GM12878 (cell line): Measurements from ENCODE around the gene HECTD3. TPM values are rescaled to one million over a fixed set of nuclear protein-coding genes. Genes with fewer than 3 reads are reported as not detected.
"Not testable (repeated sequence)": the region's sequence is repeated elsewhere in the genome, so short reads cannot be mapped to it uniquely, and the experiment has no call there.

Experiments
- ATAC-seq: fragments of 200-7000 bp; cut with Tn5 transposase; 3 replicates; pipeline ENCODE4 v1.9.1; 2020; ENCODE audit warnings: mild to moderate bottlenecking, moderate library complexity
- BruUV-seq: library from RNA; stranded (reverse); fragments of 400-500 nt; replicated peaks from 2 replicates; lab custom pipeline; 2021; lab: Mats Ljungman, UMichigan
- CTCF ChIA-PET: fragments of 300-600 bp; sonication (Branson Sonifier 250); formaldehyde crosslinking; extraction: SDS; loops from one replicate; lab custom pipeline; 2021; ENCODE audit warnings: inconsistent platforms; lab: Yijun Ruan, JAX
- POLR2A ChIA-PET: fragments of 350-600 bp; formaldehyde crosslinking; extraction: SDS; loops from one replicate; lab custom pipeline; 2021; ENCODE audit warnings: inconsistent platforms; lab: Charles Lee
- RAD21 ChIA-PET: fragments of 300-600 bp; sonication (Branson Sonifier 250); formaldehyde crosslinking; loops from one replicate; lab custom pipeline; 2023; ENCODE audit warnings: antibody characterized with exemption; ENCODE audit not compliant: unreplicated experiment; lab: Charles Lee
- SMC1A ChIA-PET: fragments of 300-600 bp; sonication (Branson Sonifier 250); formaldehyde crosslinking; loops from one replicate; lab custom pipeline; 2023; ENCODE audit not compliant: unreplicated experiment, uncharacterized antibody; lab: Charles Lee
- DNase-seq: peaks from one replicate; pipeline ENCODE4 v3.0.0-alpha.2; 2011; ENCODE audit warnings: low read depth, low spot score
- FAIRE-seq: peaks from 3 replicates; lab custom pipeline; 2011; peaks lifted over from hg19 to GRCh38; lab: Jason Lieb, UNC
- H2AFZ ChIP-seq: 2 replicates; pipeline ENCODE4 v1.6.0; 2011; ENCODE audit warnings: low read depth, low read length, control low read depth; ENCODE audit not compliant: control insufficient read depth
- H3K27ac ChIP-seq: 2 replicates; pipeline ENCODE4 v1.5.1; 2011; ENCODE audit warnings: control low read depth; ENCODE audit not compliant: control insufficient read depth, insufficient read depth
- H3K27me3 ChIP-seq, 2 experiments: replicated peaks in 1 of 2; 2 replicates each; pipeline versions ENCODE4 v1.6.0 to v1.6.1; 2011; ENCODE audit warnings: low read length in 1 of 2; ENCODE audit not compliant: control insufficient read depth in 2 of 2, insufficient read depth in 2 of 2
- H3K36me3 ChIP-seq, 2 experiments: 2 replicates each; pipeline ENCODE4 v1.5.1; 2011; ENCODE audit warnings: low read length in 1 of 2; ENCODE audit not compliant: control insufficient read depth in 2 of 2, insufficient read depth in 2 of 2
- H3K4me1 ChIP-seq: 2 replicates; pipeline ENCODE4 v1.6.1; 2011; ENCODE audit warnings: mild to moderate bottlenecking, low read length, moderate library complexity, mixed read lengths; ENCODE audit not compliant: control insufficient read depth, insufficient read depth
- H3K4me2 ChIP-seq: 2 replicates; pipeline ENCODE4 v1.6.0; 2011; ENCODE audit warnings: control low read depth; ENCODE audit not compliant: control insufficient read depth, insufficient read depth
- H3K4me3 ChIP-seq: fragments of 200-600 bp; sonication (generic); 2 replicates; pipeline ENCODE4 v1.5.1; 2016
- H3K79me2 ChIP-seq: 2 replicates; pipeline ENCODE4 v1.6.0; 2011; ENCODE audit warnings: low read length; ENCODE audit not compliant: control insufficient read depth, insufficient read depth
- H3K9ac ChIP-seq: 2 replicates; pipeline ENCODE4 v1.8.0; 2011; ENCODE audit warnings: low read length, control low read depth, mixed read lengths; ENCODE audit not compliant: control insufficient read depth, insufficient read depth
- H3K9me3 ChIP-seq: replicated peaks from 3 replicates; pipeline ENCODE4 v1.5.1; 2011; ENCODE audit warnings: mild to moderate bottlenecking, low read length; ENCODE audit not compliant: control insufficient read depth, insufficient read depth
- H4K20me1 ChIP-seq: 2 replicates; pipeline ENCODE4 v1.6.0; 2011; ENCODE audit not compliant: control insufficient read depth, insufficient read depth
- BCL3 ChIP-seq: IDR thresholded peaks from 2 replicates; pipeline ENCODE4 v1.6.1; 2011; ENCODE audit warnings: borderline replicate concordance, low read depth, mild to moderate bottlenecking, moderate library complexity, low read length; ENCODE audit not compliant: insufficient read depth, poor library complexity, severe bottlenecking
- CREB1 ChIP-seq: IDR thresholded peaks from 2 replicates; pipeline ENCODE4 v1.6.1; 2012; ENCODE audit warnings: low read depth, mild to moderate bottlenecking, inconsistent platforms
- EZH2 ChIP-seq: IDR thresholded peaks from 2 replicates; pipeline ENCODE4 v1.6.1; 2012; ENCODE audit warnings: low read depth, mild to moderate bottlenecking, control low read depth, inconsistent platforms, low read length, borderline replicate concordance; ENCODE audit not compliant: control insufficient read depth
- MTA2 ChIP-seq: fragments of 450-650 bp; IDR thresholded peaks from 2 replicates; pipeline ENCODE4 v1.6.1; 2016; ENCODE audit warnings: low read depth, mild to moderate bottlenecking, moderate library complexity
- NFYB ChIP-seq: IDR thresholded peaks from 2 replicates; pipeline ENCODE4 v1.6.1; 2011; ENCODE audit warnings: low read depth, mild to moderate bottlenecking, low read length, improper control_type of control experiment, moderate library complexity; ENCODE audit not compliant: insufficient read depth
- RBBP5 ChIP-seq: fragments of 200-600 bp; sonication (generic); conservative IDR thresholded peaks from 2 replicates; pipeline ENCODE4 v1.6.1; 2016
- SMAD5 ChIP-seq: IDR thresholded peaks from 2 replicates; pipeline ENCODE4 v1.6.1; 2016; ENCODE audit warnings: antibody characterized with exemption, low read depth
- STAT1 ChIP-seq: fragments of 450-650 bp; conservative IDR thresholded peaks from 2 replicates; pipeline ENCODE4 v1.6.1; 2014; ENCODE audit warnings: antibody characterized with exemption, mild to moderate bottlenecking
- TAF1 ChIP-seq: IDR thresholded peaks from 2 replicates; pipeline ENCODE4 v1.6.1; 2011; ENCODE audit warnings: mild to moderate bottlenecking, low read depth, low read length, borderline replicate concordance
- TCF7 ChIP-seq: IDR thresholded peaks from 2 replicates; pipeline ENCODE4 v1.6.1; 2014; ENCODE audit warnings: antibody characterized with exemption, borderline replicate concordance
- ZNF592 ChIP-seq: fragments of 450-650 bp; IDR thresholded peaks from 2 replicates; pipeline ENCODE4 v1.6.1; 2017; ENCODE audit warnings: mild to moderate bottlenecking, moderate library complexity
- ZNF687 ChIP-seq: fragments of 450-650 bp; IDR thresholded peaks from 2 replicates; pipeline ENCODE4 v1.6.1; 2017; ENCODE audit warnings: mild to moderate bottlenecking, moderate library complexity
- WGBS: methylation state at CpG from one replicate; pipeline ENCODE4 v1.1.6; 2016; ENCODE audit warnings: low lambda C conversion rate; ENCODE audit not compliant: insufficient replicate concordance, insufficient coverage; ENCODE audit errors: missing lambda C conversion rate; 5-methylcytosine and 5-hydroxymethylcytosine counted together
- in situ Hi-C: fragments of 300-500 bp; cut with MboI; formaldehyde crosslinking; loops from 9 replicates; pipeline ENCODE4 v1.14.3; 2018; ENCODE audit warnings: mixed read lengths
- intact Hi-C: fragments of 100-400 bp; cut with micrococcal nuclease; formaldehyde crosslinking; loops from one replicate; pipeline ENCODE4 v1.14.2; 2022; ENCODE audit not compliant: unreplicated experiment
- polyA plus RNA-seq, 11 experiments: library from polyadenylated mRNA; depleted of rRNA in 4 of 11; unstranded in 6 of 11; stranded (reverse) in 5 of 11; fragments of >200 nt; fragmentation: Nextera tagmentation in 4 of 11; fragmentation: Illumina TruSeq in 1 of 11; extraction: Ambion mirVana in 4 of 11; extraction: Trizol in 1 of 11; gene quantifications; 1 replicate in 1 of 11; 2 replicates in 10 of 11; pipeline versions ENCODE4 v1.2.1 to v1.2.3, GENCODE V29; 2011 to 2016; ENCODE audit warnings: inconsistent platforms in 2 of 11, missing spikeins in 2 of 11, low read depth in 1 of 11
- total RNA-seq, 4 experiments: library from RNA; depleted of rRNA in 3 of 4; stranded (reverse); fragments of >200 nt in 3 of 4; fragmentation: Illumina TruSeq in 1 of 4; extraction: Trizol in 1 of 4; gene quantifications; 2 replicates each; pipeline versions ENCODE4 v1.2.1 to v1.2.3, GENCODE V29; 2013 to 2021

HECTD3 gene
- total and polyA plus RNA-seq, 10 of the 15 experiments (the other 5 are each of a cell fraction or from before 2014, with no cell fraction given) = 3.4 to 30.4 (median 22.6) TPM

GRCh38 chr1:44962729-44963128 is 48.4 kb downstream of the HECTD3 start (continued):
- no peak for TF ChIP-seq ZNF592
- TF ChIP-seq MTA2 = no peak
- TF ChIP-seq STAT1 = no peak
- TF ChIP-seq TAF1 = no peak
- TF ChIP-seq CREB1 = no peak
- TF ChIP-seq RBBP5 = no peak
- TF ChIP-seq ZNF687 = no peak
- TF ChIP-seq SMAD5 = no peak
- no peak for TF ChIP-seq BCL3
- no peak for TF ChIP-seq NFYB
- TF ChIP-seq TCF7 = no peak
- TF ChIP-seq EZH2 = no peak
- TF ChIP-seq, all 136 proteins: peak for 0

GRCh38 chr1:44962022-44962421 is 49.1 kb downstream of the HECTD3 start:
- H2AFZ ChIP-seq, H3K79me2 ChIP-seq, H3K4me1 ChIP-seq, H3K4me2 ChIP-seq, in situ Hi-C loops, DNase-seq, intact Hi-C loops, H4K20me1 ChIP-seq, H3K9me3 ChIP-seq, H3K9ac ChIP-seq, SMC1A ChIA-PET, CTCF ChIA-PET, H3K27me3 ChIP-seq, H3K27ac ChIP-seq, RAD21 ChIA-PET, H3K36me3 ChIP-seq, ATAC-seq, BruUV-seq, H3K4me3 ChIP-seq, FAIRE-seq: not testable (repeated sequence)
- 96% methylated on average over 4 of the region's 4 CpGs for WGBS
- POLR2A ChIA-PET = interaction anchor here (0.8 kb wide), 1 partner anchor 11 kb away, joined by 3 read pairs; no protein-coding TSS in a partner anchor
